ENCODE measurements around the gene PLD1. TPM values are rescaled to one million over a fixed set of nuclear protein-coding genes. Genes with fewer than 3 reads are reported as not detected.
A peak's percentile ranks its signal among the peaks of the same experiment; 100 is the strongest.

PLD1 gene
- total RNA-seq, 1 donor from 2014 or later: 4.1 TPM

GRCh38 chr3:171776839-171777583 is 33.3 kb downstream of the PLD1 start:
- DNase-seq (ENCODE audit: low spot score in 2 of 2) (no peak), FAIRE-seq (no peak)

- DNase-seq (ENCODE audit: low spot score in 2 of 2): no peak
- peak; percentile 61 for FAIRE-seq
Measured at GRCh38 chr3:171776411-171776810, 33.9 kb downstream of the PLD1 start.

DNA sequence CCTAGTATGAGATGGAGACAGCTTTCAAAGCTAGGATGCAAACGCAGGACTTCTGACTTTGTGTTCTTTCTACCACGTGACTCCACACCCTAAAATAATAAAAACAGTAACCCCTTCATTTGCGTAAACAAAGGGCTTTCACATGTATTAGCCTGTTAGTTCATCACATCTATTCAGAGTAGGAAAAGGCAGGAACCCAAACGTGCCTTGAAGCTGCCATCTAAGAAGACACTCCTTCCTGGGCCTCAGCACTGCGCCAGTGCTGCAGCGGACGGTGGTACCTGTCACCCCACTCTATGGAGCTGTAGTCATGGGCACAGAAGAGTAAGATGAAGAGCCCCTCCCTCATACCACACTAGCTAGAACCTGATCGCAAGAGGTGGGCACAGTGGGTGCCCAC is 34.3 kb downstream of the PLD1 start:
- no peak for DNase-seq (ENCODE audit: low spot score in 2 of 2)
- FAIRE-seq: no peak

DNA sequence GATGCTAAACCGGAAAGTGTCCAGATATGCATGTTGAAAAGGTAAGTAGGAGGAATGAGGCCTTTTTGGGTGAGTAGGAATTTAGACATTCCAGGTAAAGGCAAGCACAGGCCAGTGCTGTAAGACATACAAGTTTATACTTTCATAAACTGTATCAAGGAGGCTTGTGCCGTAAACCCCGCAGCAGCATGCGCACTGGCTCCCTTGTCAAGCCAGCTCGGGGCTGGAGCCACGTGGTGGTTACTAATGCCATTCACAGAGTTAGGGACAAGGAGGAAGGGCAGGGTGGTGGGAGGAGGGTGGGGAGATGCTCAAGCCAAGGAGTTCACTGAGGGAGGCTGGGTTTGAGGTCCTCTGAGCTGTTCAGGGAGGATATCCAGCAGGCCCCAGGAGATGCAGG is 35.8 kb downstream of the PLD1 start:
- DNase-seq (ENCODE audit: low spot score in 2 of 2) (no peak), FAIRE-seq (no peak)

GRCh38 chr3:171772427-171773056 is 37.7 kb downstream of the PLD1 start:
- FAIRE-seq: no peak
- DNase-seq (ENCODE audit: low spot score in 2 of 2): peak in 1 of 2 donors; percentile 48

GRCh38 chr3:171770689-171771620 is 39.3 kb downstream of the PLD1 start:
- FAIRE-seq: no peak
- no peak for DNase-seq (ENCODE audit: low spot score in 2 of 2)

DNA sequence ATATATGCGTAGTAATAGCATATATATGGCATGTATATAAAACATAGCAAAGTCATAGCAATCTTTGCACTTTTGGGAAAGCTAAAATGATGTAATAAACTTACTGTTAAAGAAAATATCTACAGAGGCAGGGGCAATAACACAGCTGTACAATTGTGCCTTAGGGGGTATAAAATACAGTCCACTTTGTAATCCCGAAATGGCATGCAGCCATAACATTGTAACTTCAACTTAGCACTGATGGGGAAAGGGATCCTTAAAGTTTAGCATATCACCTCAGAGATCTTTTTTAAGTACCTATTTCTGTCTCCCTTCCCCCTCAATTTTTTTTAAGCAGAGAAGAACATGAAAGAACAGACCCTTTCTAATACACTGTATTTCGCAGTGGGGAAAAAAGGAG is 40.8 kb downstream of the PLD1 start:
- DNase-seq (ENCODE audit: low spot score in 2 of 2) (no peak), FAIRE-seq (no peak)

GRCh38 chr3:171768986-171769385 is 41.3 kb downstream of the PLD1 start:
- DNase-seq (ENCODE audit: low spot score in 2 of 2) (no peak), FAIRE-seq (no peak)

DNA sequence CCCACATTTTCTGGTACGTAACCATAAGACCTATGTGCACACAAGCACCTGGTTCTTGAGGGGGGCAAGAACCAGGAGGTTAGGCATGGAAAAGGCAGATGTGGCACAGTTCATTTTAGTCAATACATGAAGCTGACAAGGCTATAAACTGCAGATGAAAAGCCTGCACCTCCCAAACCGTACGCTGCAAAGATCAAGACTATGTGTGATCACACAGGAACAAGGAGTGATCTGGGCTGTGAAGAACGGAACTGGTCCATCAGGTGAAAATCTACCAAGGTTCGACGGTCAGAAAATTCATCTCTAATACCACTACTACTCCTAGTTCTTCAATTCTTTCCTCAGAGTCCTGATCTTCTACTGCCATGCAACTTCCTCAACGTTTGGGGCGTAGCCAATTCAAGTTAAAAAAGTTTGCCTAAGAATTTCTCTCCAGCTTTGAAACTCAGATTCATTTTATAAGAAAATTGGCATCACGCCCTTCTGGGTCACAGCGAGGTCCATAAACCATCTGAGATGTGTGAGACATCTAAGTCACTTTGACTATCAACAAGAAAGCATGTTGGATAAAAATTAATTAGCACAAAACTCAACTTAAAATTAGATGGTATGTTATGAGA is 41.9 kb downstream of the PLD1 start:
- no peak for FAIRE-seq
- DNase-seq (ENCODE audit: low spot score in 2 of 2): no peak

- no peak for DNase-seq (ENCODE audit: low spot score in 2 of 2)
- no peak for FAIRE-seq
Measured at GRCh38 chr3:171765511-171765887, 44.8 kb downstream of the PLD1 start.

GRCh38 chr3:171763392-171763791 is 46.9 kb downstream of the PLD1 start:
- FAIRE-seq (no peak), DNase-seq (ENCODE audit: low spot score in 2 of 2) (no peak)

DNA sequence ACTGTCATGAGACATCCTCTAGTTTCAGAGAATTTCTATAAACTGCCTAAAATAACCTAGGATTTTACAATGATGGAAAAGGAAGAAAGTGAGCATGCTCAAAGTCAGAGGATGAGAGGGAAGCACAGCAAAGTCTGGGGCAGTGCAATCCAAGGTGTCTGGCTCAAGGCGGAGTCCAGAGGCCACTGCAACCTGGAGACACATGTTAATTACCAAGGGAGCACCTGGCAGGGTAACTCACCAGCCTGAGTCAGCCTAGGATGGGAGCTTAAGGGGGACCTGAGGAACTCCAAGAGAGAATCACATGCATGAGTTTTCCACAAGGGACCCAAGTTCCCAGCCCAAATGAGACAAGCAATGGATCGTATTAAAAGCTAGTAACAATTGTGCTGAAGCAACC is 49.8 kb downstream of the PLD1 start:
- FAIRE-seq (no peak), DNase-seq (ENCODE audit: low spot score in 2 of 2) (no peak)

DNA sequence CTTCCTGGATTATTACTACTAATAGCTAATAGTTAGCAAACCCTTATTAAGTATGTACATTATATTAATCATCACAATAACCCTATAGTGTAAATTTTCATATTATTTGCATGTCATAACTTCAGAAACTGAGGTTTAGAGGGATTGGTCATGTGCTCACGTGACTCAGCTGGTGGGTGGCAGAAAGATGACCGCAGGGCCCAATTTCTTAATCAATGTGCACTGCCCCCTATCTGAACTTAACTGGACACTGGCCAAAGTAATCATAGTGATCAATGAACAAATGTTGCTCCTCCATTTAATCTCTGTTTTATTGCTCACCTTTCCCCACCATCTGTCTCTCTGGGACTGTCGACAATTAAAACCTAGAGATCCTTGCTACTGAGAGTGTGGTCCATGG is 52.2 kb downstream of the PLD1 start:
- FAIRE-seq: no peak
- no peak for DNase-seq (ENCODE audit: low spot score in 2 of 2)

- no peak for FAIRE-seq
Measured at GRCh38 chr3:171757361-171758034, 52.8 kb downstream of the PLD1 start.

DNA sequence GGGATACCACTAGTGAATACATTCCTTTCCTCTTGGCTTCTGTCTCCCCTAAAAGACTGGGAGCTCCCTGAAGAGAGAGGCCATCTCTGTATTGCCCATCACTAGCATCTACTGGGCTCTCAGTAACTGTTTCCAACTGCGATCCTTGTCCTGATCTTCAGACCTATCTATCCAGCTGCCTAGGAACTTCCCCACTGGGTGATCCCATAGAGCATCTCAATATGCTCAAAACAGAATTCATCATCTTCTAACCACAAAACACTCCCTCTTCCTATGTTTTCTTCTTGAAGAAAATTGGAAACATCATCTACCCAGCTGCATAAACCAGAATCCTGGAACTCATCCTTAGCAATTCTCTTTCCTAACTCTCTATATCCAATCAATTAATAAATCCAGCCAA is 54.6 kb downstream of the PLD1 start:
- DNase-seq (ENCODE audit: low spot score in 2 of 2): no peak
- no peak for FAIRE-seq

More at GRCh38 chr3:171757361-171758034, 52.8 kb downstream of the PLD1 start:
- DNase-seq (ENCODE audit: low spot score in 2 of 2): no peak

DNA sequence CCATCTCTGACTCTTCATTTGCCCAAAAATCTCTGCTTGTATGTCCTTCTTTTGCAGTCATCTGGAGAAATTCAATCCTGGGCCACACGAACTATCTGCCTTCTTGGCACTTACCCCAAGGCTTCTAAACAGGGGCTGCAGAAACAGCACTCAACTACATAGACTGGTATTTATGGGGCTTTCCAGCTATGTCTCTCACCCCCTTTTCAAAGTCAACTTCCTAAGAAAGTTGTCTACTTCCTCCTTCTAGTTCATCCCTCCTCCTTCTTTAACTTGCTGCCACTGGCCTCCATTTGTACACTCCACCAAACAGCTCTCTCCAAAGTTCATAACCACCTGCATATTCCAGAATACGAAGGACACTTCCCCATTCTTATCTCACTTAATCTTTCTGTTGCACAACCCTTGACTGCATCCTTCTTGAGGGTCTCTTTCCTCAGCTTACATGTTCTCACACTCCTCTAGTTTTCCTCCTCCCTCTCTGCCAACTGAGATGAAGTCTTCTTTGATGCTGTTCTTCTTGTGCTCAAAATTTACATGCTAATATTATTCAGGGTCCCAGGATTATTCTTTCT is 55.2 kb downstream of the PLD1 start:
- DNase-seq (ENCODE audit: low spot score in 2 of 2) (no peak), FAIRE-seq (no peak)

DNA sequence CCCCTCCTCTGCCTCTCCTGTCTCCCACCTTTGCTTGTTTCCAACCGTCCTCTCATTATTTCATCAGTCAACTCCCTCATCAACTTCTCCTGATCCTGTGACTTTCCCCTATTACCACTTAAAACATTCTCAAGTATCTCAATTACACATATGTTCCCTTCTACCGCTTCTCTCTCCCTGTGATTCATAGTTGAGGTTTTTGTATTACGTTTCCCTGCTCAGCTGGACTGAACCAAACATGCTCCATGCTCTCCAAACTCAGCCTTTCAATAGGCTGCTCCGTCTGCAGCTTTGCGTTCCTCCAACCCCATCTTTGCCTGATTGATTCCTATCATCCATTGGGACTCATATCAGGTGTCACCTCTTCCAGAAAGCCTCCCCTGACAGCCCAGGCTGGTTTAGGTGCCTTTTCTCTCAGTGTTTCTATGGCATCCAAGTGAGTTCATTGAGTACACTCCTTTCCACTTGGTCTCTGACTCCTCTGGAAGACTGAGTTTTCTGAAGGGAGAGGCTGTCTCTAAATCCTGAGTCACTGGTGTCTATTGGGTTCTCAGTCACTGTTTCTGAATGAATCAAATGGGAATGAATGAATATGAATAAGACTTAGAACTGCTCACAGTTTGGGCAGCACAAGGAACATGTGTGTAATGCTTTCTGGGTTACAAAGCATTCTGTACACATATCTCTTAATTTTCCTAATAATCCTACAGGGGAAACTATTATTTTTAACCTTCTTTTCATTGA is 56.4 kb downstream of the PLD1 start:
- no peak for DNase-seq (ENCODE audit: low spot score in 2 of 2)
- no peak for FAIRE-seq

GRCh38 chr3:171753025-171753472 is 57.2 kb downstream of the PLD1 start:
- FAIRE-seq: no peak
- no peak for DNase-seq (ENCODE audit: low spot score in 2 of 2)

DNA sequence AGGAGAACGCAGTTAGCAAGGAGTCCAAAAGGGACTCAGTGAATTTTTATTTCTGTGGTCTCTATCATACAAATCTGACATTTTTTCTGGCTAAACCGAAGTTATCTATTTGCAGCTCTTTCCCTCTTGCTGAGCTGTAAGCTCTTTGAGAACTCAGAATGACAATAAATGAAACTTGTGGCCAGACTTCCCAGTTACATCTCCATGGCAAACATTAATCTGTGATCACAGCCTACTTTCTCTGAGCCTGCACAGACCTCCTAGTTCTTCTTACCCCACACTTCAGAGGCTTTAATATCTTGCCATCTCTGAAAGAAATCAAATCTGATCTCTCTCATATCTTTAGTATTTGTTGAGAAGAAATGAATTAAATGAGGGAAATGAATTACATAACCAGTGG is 58.0 kb downstream of the PLD1 start:
- FAIRE-seq: no peak
- DNase-seq (ENCODE audit: low spot score in 2 of 2): no peak
